Iris pigment epithelial cell (primary cell): ENCODE results near the gene COTL1.

Experiments used
- DNase-seq: peaks from one replicate; pipeline ENCODE4 v3.0.0-alpha.2; 2011; ENCODE audit warnings: low read depth

The COTL1 gene

GRCh38 chr16:84617791-84618580, at the start of gene COTL1:
Gene COTL1 (minus strand): TSS chr16:84618078. CDS start chr16:84617914, 164 bp downstream.
- DNase-seq = peak; percentile 98

- DNase-seq = no peak
Observed at GRCh38 chr16:84665843-84666242, 48.0 kb upstream of the COTL1 start.

GRCh38 chr16:84665359-84665758, 47.5 kb upstream of the COTL1 start:
- DNase-seq = no peak

- DNase-seq = no peak
Observed at GRCh38 chr16:84663433-84664101, 45.7 kb upstream of the COTL1 start.

- no peak for DNase-seq
Observed at GRCh38 chr16:84662471-84662870, 44.6 kb upstream of the COTL1 start.

- no peak for DNase-seq
Observed at GRCh38 chr16:84661418-84662060, 43.7 kb upstream of the COTL1 start.

- DNase-seq = no peak
Observed at GRCh38 chr16:84660973-84661372, 43.1 kb upstream of the COTL1 start.

- DNase-seq = no peak
Observed at GRCh38 chr16:84659656-84660300, 41.9 kb upstream of the COTL1 start.

- DNase-seq = no peak
Observed at GRCh38 chr16:84658690-84659089, 40.8 kb upstream of the COTL1 start.

- no peak for DNase-seq
Observed at GRCh38 chr16:84657229-84657837, 39.5 kb upstream of the COTL1 start.

GRCh38 chr16:84656649-84657048, 38.8 kb upstream of the COTL1 start:
- DNase-seq = no peak

- DNase-seq = no peak
Observed at GRCh38 chr16:84654998-84655397, 37.1 kb upstream of the COTL1 start.

- no peak for DNase-seq
Observed at GRCh38 chr16:84654238-84654637, 36.4 kb upstream of the COTL1 start.

- DNase-seq = no peak
Observed at GRCh38 chr16:84652566-84652965, 34.7 kb upstream of the COTL1 start.

- peak; percentile 77 for DNase-seq
Observed at GRCh38 chr16:84650062-84650991, 32.4 kb upstream of the COTL1 start.

GRCh38 chr16:84649511-84649861, 31.6 kb upstream of the COTL1 start:
- no peak for DNase-seq

- DNase-seq = peak; percentile 17
Observed at GRCh38 chr16:84648595-84649510, 31.0 kb upstream of the COTL1 start.

GRCh38 chr16:84647828-84648594, 30.1 kb upstream of the COTL1 start, which contains the start of gene KLHL36:
Gene KLHL36 (plus strand): TSS chr16:84648511. CDS start chr16:84650868, 2,357 bp downstream.
- DNase-seq = peak; percentile 18

- DNase-seq = no peak
Observed at GRCh38 chr16:84643674-84644073, 25.8 kb upstream of the COTL1 start.
